Esophagus squamous epithelium (tissue), 4 donors: ENCODE measurements around the gene AFDN.

Experiments
- POLR2A ChIP-seq, 4 donors: fragments of 450-650 bp; IDR thresholded peaks; one replicate each; pipeline ENCODE4 v1.6.1; 2017; ENCODE audit warnings: antibody characterized with exemption in 4 of 4, mild to moderate bottlenecking in 4 of 4, moderate library complexity in 3 of 4
- TF ChIP-seq, protein P1 (sequence below), 6 experiments: fragments of 450-650 bp in 4 of 6; fragments of 200-600 bp in 2 of 6; sonication (generic) in 2 of 6; IDR thresholded peaks; one replicate each; pipeline ENCODE4 v1.5.1; 2016 to 2019; ENCODE audit warnings: antibody characterized with exemption in 6 of 6, mild to moderate bottlenecking in 4 of 6, moderate library complexity in 4 of 6

DNA sequence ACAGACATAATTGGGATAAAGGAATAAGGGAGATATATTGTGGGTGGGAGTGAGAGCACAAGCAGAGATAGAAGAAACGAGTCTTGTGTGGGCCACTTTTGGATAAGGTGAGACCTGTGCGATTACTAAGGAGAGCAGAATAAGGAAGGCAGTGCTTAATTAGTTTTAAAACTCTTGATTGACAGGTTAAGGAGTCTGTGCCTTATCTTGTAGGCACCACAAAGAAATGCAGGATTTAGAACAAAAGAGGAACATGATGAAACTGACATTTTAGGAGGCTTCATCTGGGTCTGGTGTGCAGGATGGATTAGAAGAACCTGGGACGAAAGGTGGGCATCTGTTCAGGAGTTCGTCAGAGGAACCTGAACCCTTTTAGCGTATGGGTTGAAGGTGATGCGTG is 100.5 kb downstream of the AFDN start:
- no peak for TF ChIP-seq POLR2A (IDR thresholded peaks at IDR 0.05)
- TF ChIP-seq, protein P1, sequence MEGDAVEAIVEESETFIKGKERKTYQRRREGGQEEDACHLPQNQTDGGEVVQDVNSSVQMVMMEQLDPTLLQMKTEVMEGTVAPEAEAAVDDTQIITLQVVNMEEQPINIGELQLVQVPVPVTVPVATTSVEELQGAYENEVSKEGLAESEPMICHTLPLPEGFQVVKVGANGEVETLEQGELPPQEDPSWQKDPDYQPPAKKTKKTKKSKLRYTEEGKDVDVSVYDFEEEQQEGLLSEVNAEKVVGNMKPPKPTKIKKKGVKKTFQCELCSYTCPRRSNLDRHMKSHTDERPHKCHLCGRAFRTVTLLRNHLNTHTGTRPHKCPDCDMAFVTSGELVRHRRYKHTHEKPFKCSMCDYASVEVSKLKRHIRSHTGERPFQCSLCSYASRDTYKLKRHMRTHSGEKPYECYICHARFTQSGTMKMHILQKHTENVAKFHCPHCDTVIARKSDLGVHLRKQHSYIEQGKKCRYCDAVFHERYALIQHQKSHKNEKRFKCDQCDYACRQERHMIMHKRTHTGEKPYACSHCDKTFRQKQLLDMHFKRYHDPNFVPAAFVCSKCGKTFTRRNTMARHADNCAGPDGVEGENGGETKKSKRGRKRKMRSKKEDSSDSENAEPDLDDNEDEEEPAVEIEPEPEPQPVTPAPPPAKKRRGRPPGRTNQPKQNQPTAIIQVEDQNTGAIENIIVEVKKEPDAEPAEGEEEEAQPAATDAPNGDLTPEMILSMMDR (IDR thresholded peaks at IDR 0.05): no peak
